Ovary (tissue), 9 donors: ENCODE measurements around the gene RCOR3. TPM values are rescaled to one million over a fixed set of nuclear protein-coding genes. Genes with fewer than 3 reads are reported as not detected.

Experiments used
- DNase-seq, 5 donors: peaks; one replicate each; pipeline ENCODE4 v3.0.0-alpha.2; 2019 to 2020
- H3K27ac ChIP-seq, 2 donors: fragments of 200-600 bp; one replicate each; pipeline versions ENCODE4 v1.5.1 to v1.8.0; 2019 to 2022
- H3K27me3 ChIP-seq: fragments of 200-600 bp; one replicate; pipeline ENCODE4 v1.8.0; 2022
- H3K36me3 ChIP-seq: fragments of 200-600 bp; sonication (generic); one replicate; pipeline ENCODE4 v1.5.1; 2019
- H3K4me1 ChIP-seq: one replicate; pipeline ENCODE4 v1.8.1; 2013; ENCODE audit warnings: mild to moderate bottlenecking, moderate library complexity; ENCODE audit not compliant: insufficient read depth
- H3K4me3 ChIP-seq: fragments of 200-600 bp; sonication (generic); one replicate; pipeline ENCODE4 v1.5.1; 2017
- H3K9me3 ChIP-seq, 2 donors: fragments of 200-600 bp in 1 of 2; sonication (generic) in 1 of 2; one replicate each; pipeline versions ENCODE4 v1.5.1 to v1.8.1; 2013 to 2019; ENCODE audit warnings: mild to moderate bottlenecking in 1 of 2, moderate library complexity in 1 of 2
- EP300 ChIP-seq: sonication (generic); formaldehyde crosslinking; IDR thresholded peaks from one replicate; pipeline ENCODE4 v1.6.1; 2017; ENCODE audit warnings: antibody characterized with exemption
- POLR2A ChIP-seq: fragments of 450-650 bp; IDR thresholded peaks from one replicate; pipeline ENCODE4 v1.6.1; 2017; ENCODE audit warnings: antibody characterized with exemption, mild to moderate bottlenecking, moderate library complexity
- WGBS, 3 donors: extraction: QIAGEN DNeasy Blood & Tissue Kit in 1 of 3; methylation state at CpG; one replicate each; pipeline versions ENCODE4 v1.1.5 to v1.1.7; 2013 to 2017; 5-methylcytosine and 5-hydroxymethylcytosine counted together
- intact Hi-C, 4 donors: fragments of 100-400 bp; cut with DNase I; formaldehyde crosslinking; loops; one replicate each; pipeline versions ENCODE4 v1.11.0 to v1.15.1; 2022 to 2023
- polyA plus RNA-seq, 2 donors: library from polyadenylated mRNA; stranded (reverse); fragments of 200-250 nt in 1 of 2; fragments of 350-450 nt in 1 of 2; fragmentation: Illumina TruSeq in 1 of 2; extraction: RNeasy Lipid Tissue Mini Kit (QIAGEN cat#74804) in 1 of 2; gene quantifications; one replicate each; pipeline ENCODE4 v1.2.3, GENCODE V29; 2013 to 2014
- total RNA-seq, 7 donors: library from RNA; depleted of rRNA in 2 of 7; stranded (reverse); fragments of >200 nt in 2 of 7; fragmentation: NEBNext Ultra II Directional in 3 of 7; extraction: Animal tissue kit (Norgen Biotek cat#: 25700) in 3 of 7; gene quantifications; one replicate each; pipeline versions ENCODE4 v1.1.0 to v1.2.4, GENCODE V29; 2016 to 2023
- TF ChIP-seq, protein P1 (sequence below), 3 donors: fragments of 450-650 bp in 2 of 3; fragments of 200-600 bp in 1 of 3; IDR thresholded peaks; one replicate each; pipeline versions ENCODE4 v1.5.1 to v1.8.0; 2016 to 2022; ENCODE audit warnings: antibody characterized with exemption in 3 of 3, mild to moderate bottlenecking in 1 of 3
- donor health status: DM: no; HTN: no; CAD: no; lungs with moderate emphysema.
- donor health status: DM: no; HTN: no; CAD: no.
- donor health status: Bipolar disorder and iron deficiency.
- donor health status: DM: yes; HTN: yes; CAD: no.
- donor health status: DM: no; HTN: no; CAD: no.
- donor health status: DM: yes; HTN: yes; CAD: no.

RCOR3 gene
- total and polyA plus RNA-seq, 9 donors: 34.3 to 75.2 (median 55.0) TPM

DNA sequence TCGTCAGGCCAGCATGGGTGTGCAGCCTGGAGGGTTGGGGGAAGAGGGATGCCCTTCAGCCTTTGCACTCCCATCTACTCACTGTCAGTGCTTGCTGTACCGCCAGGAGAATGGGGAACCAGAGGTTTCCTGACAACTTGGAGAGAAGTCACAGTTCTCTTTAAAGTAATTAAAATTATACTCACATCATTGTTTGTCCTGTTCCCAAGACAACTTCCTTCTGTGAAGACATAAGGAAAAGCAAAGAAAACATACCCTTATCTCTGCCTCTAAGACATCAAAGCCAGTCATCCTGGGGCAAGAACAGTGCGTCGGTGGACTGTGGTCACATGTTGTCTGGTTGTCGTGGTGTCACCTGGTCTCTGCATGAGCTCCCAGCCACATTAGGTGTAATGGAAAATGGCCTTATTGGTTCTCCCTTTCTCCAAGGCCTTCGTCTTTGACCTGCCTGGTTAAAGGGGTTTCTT is 85.0 kb downstream of the RCOR3 start:
- H3K4me1 ChIP-seq: no peaks in the 10 kb centered on the region
- intact Hi-C loops: no loop called here
- H3K4me3 ChIP-seq: no peak overlapping the region
- H3K9me3 ChIP-seq: no peaks in the 10 kb centered on the region
- H3K27me3 ChIP-seq: no peaks in the 10 kb centered on the region
- 67 to 79% (median 79%) methylated on average over 6 of the region's 6 CpGs for WGBS, 3 donors
- no peaks in the 10 kb centered on the region for H3K36me3 ChIP-seq
- no peak overlapping the region for H3K27ac ChIP-seq
- no peak for DNase-seq
- TF ChIP-seq EP300 (no peak), POLR2A (no peak)
- TF ChIP-seq, protein P1, sequence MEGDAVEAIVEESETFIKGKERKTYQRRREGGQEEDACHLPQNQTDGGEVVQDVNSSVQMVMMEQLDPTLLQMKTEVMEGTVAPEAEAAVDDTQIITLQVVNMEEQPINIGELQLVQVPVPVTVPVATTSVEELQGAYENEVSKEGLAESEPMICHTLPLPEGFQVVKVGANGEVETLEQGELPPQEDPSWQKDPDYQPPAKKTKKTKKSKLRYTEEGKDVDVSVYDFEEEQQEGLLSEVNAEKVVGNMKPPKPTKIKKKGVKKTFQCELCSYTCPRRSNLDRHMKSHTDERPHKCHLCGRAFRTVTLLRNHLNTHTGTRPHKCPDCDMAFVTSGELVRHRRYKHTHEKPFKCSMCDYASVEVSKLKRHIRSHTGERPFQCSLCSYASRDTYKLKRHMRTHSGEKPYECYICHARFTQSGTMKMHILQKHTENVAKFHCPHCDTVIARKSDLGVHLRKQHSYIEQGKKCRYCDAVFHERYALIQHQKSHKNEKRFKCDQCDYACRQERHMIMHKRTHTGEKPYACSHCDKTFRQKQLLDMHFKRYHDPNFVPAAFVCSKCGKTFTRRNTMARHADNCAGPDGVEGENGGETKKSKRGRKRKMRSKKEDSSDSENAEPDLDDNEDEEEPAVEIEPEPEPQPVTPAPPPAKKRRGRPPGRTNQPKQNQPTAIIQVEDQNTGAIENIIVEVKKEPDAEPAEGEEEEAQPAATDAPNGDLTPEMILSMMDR (IDR thresholded peaks at IDR 0.05): no peak

DNA sequence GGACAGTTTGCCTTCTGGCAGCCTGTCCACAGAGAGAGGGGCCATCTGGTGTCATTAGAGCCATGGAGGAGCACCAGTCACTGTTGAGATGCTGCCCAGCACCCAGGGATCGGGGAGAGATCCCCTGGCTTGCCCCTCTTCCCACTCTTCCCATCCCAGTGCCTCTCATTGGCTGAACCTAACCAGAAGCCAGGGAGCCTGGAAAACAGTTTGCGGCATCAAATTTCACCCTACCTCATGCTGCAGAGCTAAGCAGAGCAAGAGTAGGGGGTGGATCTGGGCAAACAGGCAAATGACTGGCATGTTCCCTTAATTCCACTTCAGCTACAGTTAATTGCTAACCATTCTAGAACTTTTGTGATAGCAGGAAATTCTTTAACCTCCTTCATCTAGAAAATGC is 86.6 kb downstream of the RCOR3 start:
- intact Hi-C loops: no loop called here
- no peak for DNase-seq
- H3K4me3 ChIP-seq: no peak overlapping the region
- H3K4me1 ChIP-seq: no peaks in the 10 kb centered on the region
- H3K9me3 ChIP-seq: no peaks in the 10 kb centered on the region
- no peaks in the 10 kb centered on the region for H3K36me3 ChIP-seq
- WGBS, 3 donors: 92 to 97% (median 94%) methylated on average over 2 of the region's 2 CpGs
- H3K27me3 ChIP-seq: no peaks in the 10 kb centered on the region
- TF ChIP-seq, protein P1 (IDR thresholded peaks at IDR 0.05): no peak
- no peak for TF ChIP-seq POLR2A
- no peak for TF ChIP-seq EP300
- no peak overlapping the region for H3K27ac ChIP-seq

DNA sequence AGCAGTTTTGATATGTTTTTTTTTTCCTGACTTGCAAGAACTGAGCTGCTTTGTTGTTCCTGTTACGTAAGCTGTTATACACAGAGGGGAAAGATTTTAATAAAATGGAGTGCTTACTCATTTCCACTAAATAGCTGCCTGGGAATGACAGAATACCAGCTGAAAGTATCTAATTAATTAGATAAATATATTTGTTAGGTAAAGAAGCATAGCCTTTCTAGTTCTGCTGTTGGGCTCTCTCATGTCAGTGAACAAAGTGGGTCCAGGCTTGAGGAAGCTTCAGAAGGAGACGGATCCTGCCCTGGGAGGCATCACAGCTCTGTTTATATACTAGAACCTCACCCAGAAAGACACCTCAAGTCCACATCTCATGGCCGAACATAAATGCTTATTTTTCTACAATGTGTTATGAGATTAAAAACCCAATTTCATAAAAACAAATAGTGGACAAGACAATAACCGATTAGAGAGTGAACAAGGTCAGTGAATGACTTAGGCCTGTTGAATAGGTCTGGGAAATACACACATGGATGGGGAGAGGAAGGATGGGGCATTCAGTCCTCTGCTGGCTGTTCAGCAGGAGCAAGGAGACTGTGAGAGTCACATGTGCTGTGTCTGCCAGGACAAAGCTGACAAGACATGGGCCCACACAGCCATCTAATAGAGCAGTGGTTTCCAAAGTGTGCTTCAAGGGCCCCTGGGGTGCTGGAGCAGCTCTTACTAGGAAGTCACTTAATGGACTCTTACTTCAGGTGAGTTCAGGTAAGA is 88.1 kb downstream of the RCOR3 start:
- Histone ChIP-seq H3K36me3 (no peaks in the 10 kb centered on the region), H3K27me3 (no peaks in the 10 kb centered on the region), H3K4me1 (no peaks in the 10 kb centered on the region), H3K27ac (no peak overlapping the region), H3K4me3 (no peak overlapping the region), H3K9me3 (no peaks in the 10 kb centered on the region)
- no peak for DNase-seq
- WGBS, 3 donors: 82 to 89% (median 85%) methylated on average over 4 of the region's 4 CpGs
- intact Hi-C loops: no loop called here
- TF ChIP-seq POLR2A (no peak), EP300 (no peak)
- TF ChIP-seq, protein P1 (IDR thresholded peaks at IDR 0.05): no peak

- TF ChIP-seq EP300 (no peak), POLR2A (no peak)
- TF ChIP-seq, protein P1 (IDR thresholded peaks at IDR 0.05): no peak
- H3K27me3 ChIP-seq: no peaks in the 10 kb centered on the region
- no peak overlapping the region for H3K27ac ChIP-seq
- H3K4me3 ChIP-seq: no peak overlapping the region
- intact Hi-C loops: no loop called here
- H3K9me3 ChIP-seq: no peaks in the 10 kb centered on the region
- no peaks in the 10 kb centered on the region for H3K4me1 ChIP-seq
- DNase-seq: no peak
- H3K36me3 ChIP-seq: no peaks in the 10 kb centered on the region
Observed at GRCh38 chr1:211348547-211348946, 89.4 kb downstream of the RCOR3 start.
